ENCODE data around the gene TRIM23.

The TRIM23 gene

GRCh38 chr5:65651144-65651543 lies 27.0 kb upstream of the TRIM23 start:
- no peak for TF ChIP-seq CTCF (IDR thresholded peaks at IDR 0.05; ENCODE audit: insufficient read depth, low read length, poor library complexity, severe bottlenecking)
- no peak for DNase-seq (ENCODE audit: extremely low read depth, insufficient read length)
- Histone ChIP-seq H3K36me3 (ENCODE audit: control insufficient read depth, insufficient read depth, low read length) (peaks cover 3% of the 10 kb centered on the region), H3K27me3 (replicated peaks; ENCODE audit: control insufficient read depth, insufficient read depth, low read length) (no peaks in the 10 kb centered on the region), H3K4me3 (replicated peaks; ENCODE audit: low read depth, low read length) (no peak overlapping the region)

DNA sequence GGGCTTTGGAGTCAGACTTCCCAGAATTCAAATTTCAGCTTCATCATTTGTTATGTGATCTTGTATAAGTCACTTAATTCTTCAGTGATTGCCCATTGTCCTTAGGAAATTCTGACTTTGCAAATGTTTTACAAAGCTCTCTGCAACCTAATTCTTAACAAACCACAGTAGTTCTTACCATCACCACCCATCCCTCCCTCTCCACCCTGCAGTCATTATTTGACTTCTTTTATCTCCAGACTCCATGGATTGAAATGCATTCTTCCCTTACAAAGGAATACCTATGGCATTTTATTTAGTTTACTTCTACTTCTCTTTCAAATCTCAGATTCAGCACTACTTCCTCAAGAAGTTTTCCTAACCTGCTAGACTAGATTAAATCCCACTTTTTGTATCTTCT lies 23.8 kb upstream of the TRIM23 start:
- Histone ChIP-seq H3K27me3 (replicated peaks; ENCODE audit: control insufficient read depth, insufficient read depth, low read length) (no peaks in the 10 kb centered on the region), H3K4me3 (replicated peaks; ENCODE audit: low read depth, low read length) (no peak overlapping the region), H3K36me3 (ENCODE audit: control insufficient read depth, insufficient read depth, low read length) (peaks cover 3% of the 10 kb centered on the region)
- TF ChIP-seq CTCF (IDR thresholded peaks at IDR 0.05; ENCODE audit: insufficient read depth, low read length, poor library complexity, severe bottlenecking) = no peak
- no peak for DNase-seq (ENCODE audit: extremely low read depth, insufficient read length)

DNA sequence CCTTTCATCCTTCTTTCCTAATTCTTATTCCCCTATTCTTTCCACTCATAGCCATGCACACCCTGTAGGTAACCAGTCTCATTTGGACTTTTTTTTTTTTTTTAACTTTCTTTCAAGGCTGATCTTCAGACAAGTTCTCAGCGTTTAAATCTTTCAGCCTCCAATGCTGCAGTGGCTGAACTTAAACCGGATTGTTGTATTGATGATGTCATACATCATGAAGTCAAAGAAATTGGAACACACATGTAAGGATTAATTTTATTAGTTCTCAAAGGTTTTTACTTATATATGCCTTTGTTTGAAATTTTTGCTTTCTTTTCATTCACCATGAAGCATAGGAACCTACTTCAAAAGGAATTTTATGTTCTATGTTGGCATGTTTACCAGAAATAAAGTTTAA lies 22.8 kb upstream of the TRIM23 start:
- Histone ChIP-seq H3K27me3 (replicated peaks; ENCODE audit: control insufficient read depth, insufficient read depth, low read length) (no peaks in the 10 kb centered on the region), H3K36me3 (ENCODE audit: control insufficient read depth, insufficient read depth, low read length) (peaks cover 3% of the 10 kb centered on the region), H3K4me3 (replicated peaks; ENCODE audit: low read depth, low read length) (no peak overlapping the region)
- TF ChIP-seq CTCF (IDR thresholded peaks at IDR 0.05; ENCODE audit: insufficient read depth, low read length, poor library complexity, severe bottlenecking) = no peak
- no peak for DNase-seq (ENCODE audit: extremely low read depth, insufficient read length)

DNA sequence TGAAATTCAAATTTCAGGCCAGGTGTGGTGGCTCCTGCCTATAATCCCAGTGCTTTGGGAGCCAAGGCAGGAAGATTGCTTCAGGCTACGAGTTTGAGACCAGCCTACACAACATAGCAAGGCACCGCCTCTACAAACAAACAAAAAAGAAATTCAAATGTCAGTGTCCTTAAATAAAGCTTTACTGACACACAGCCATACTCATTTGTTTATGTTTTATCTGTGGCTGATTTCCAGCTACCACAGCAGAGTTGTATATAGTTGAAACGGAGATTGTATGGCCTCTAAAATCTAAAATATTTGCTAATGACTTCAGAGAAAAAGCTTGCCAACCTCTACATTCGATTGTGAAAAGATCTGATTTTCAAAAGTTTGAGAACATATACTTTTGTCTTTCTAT lies 16.1 kb upstream of the TRIM23 start:
- peaks cover 2% of the 10 kb centered on the region for H3K36me3 ChIP-seq (ENCODE audit: control insufficient read depth, insufficient read depth, low read length)
- H3K4me3 ChIP-seq (replicated peaks; ENCODE audit: low read depth, low read length) = no peak overlapping the region
- no peak for TF ChIP-seq CTCF (IDR thresholded peaks at IDR 0.05; ENCODE audit: insufficient read depth, low read length, poor library complexity, severe bottlenecking)
- H3K27me3 ChIP-seq (replicated peaks; ENCODE audit: control insufficient read depth, insufficient read depth, low read length) = no peaks in the 10 kb centered on the region
- no peak for DNase-seq (ENCODE audit: extremely low read depth, insufficient read length)

DNA sequence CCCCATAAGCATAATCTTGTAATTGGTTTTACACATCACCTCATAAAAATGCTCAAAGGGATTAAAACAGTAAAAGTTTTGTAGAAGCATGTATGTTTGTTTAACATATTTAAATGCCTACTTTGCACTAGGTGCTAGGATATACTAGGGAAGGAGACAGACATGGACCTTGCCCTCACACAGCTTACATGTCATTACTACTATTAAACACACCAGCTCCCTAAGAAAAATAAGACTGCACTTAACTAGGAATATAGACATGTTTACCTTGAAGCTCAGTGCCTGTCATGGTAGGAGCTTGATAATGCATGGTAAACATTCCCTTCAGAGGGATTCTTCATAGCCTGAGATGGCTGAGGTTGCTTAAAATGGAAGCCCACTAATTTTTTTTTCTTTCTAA lies 6.8 kb upstream of the TRIM23 start:
- no peak for TF ChIP-seq CTCF (IDR thresholded peaks at IDR 0.05; ENCODE audit: insufficient read depth, low read length, poor library complexity, severe bottlenecking)
- Histone ChIP-seq H3K4me3 (replicated peaks; ENCODE audit: low read depth, low read length) (no peak overlapping the region), H3K27me3 (replicated peaks; ENCODE audit: control insufficient read depth, insufficient read depth, low read length) (no peaks in the 10 kb centered on the region), H3K36me3 (ENCODE audit: control insufficient read depth, insufficient read depth, low read length) (no peaks in the 10 kb centered on the region; the same call in none of the 2 replicates)
- no peak for DNase-seq (ENCODE audit: extremely low read depth, insufficient read length)

DNA sequence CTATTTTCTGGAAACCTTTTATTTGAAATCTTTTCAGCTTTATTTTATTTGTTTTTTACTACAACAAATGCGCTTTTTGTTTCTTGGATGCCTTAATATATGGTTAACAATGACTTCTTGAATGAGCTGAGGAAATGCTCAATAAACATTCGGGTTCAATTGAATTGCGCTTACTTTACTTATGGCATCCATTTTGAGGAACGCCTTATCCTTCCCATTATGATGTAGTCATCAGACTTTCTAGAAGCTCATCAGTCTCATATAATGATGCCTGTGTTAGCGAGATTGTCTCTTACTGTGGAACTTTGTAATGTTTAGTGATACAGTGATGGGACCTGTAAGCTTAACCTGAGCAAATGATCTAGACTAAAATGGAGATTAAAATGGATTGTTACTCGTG lies 1.6 kb upstream of the TRIM23 start:
- Histone ChIP-seq H3K36me3 (ENCODE audit: control insufficient read depth, insufficient read depth, low read length) (no peaks in the 10 kb centered on the region; the same call in none of the 2 replicates), H3K4me3 (replicated peaks; ENCODE audit: low read depth, low read length) (peak overlapping the region; percentile 81), H3K27me3 (replicated peaks; ENCODE audit: control insufficient read depth, insufficient read depth, low read length) (no peaks in the 10 kb centered on the region)
- no peak for DNase-seq (ENCODE audit: extremely low read depth, insufficient read length)
- TF ChIP-seq CTCF (IDR thresholded peaks at IDR 0.05; ENCODE audit: insufficient read depth, low read length, poor library complexity, severe bottlenecking) = no peak

Data from GM06990 (cell line).